ENCODE results near the gene TOR4A.
A peak's percentile ranks its signal among the peaks of the same experiment; 100 is the strongest.
"Not testable (repeated sequence)": the region's sequence is repeated elsewhere in the genome, so short reads cannot be mapped to it uniquely, and the experiment has no call there.

TOR4A gene

GRCh38 chr9:137234758-137235423, 42.6 kb upstream of the TOR4A start:
- H3K27ac Mint-ChIP-seq = no peak overlapping the region
- H3K4me1 Mint-ChIP-seq = peaks cover 19% of the 10 kb centered on the region
- H3K4me3 Mint-ChIP-seq = no peak overlapping the region
- H3K9me3 Mint-ChIP-seq = no peaks in the 10 kb centered on the region
- ATAC-seq (no peak), DNase-seq (no peak)
- H3K36me3 Mint-ChIP-seq (ENCODE audit: low read depth) = no peaks in the 10 kb centered on the region
- no peaks in the 10 kb centered on the region for H3K27me3 Mint-ChIP-seq

GRCh38 chr9:137235424-137236237, 41.9 kb upstream of the TOR4A start:
- no peak for DNase-seq
- no peaks in the 10 kb centered on the region for H3K36me3 Mint-ChIP-seq (ENCODE audit: low read depth)
- H3K27me3 Mint-ChIP-seq = no peaks in the 10 kb centered on the region
- H3K4me3 Mint-ChIP-seq = no peak overlapping the region
- no peaks in the 10 kb centered on the region for H3K9me3 Mint-ChIP-seq
- ATAC-seq = no peak
- no peak overlapping the region for H3K27ac Mint-ChIP-seq
- peaks cover 19% of the 10 kb centered on the region for H3K4me1 Mint-ChIP-seq

GRCh38 chr9:137236238-137236935, 41.1 kb upstream of the TOR4A start:
- H3K36me3 Mint-ChIP-seq (ENCODE audit: low read depth) = peaks cover 4% of the 10 kb centered on the region

GRCh38 chr9:137236936-137237421, 40.5 kb upstream of the TOR4A start:
- H3K4me3 Mint-ChIP-seq = no peak overlapping the region
- no peak overlapping the region for H3K27ac Mint-ChIP-seq
- H3K9me3 Mint-ChIP-seq = no peaks in the 10 kb centered on the region

More at GRCh38 chr9:137236238-137236935, 41.1 kb upstream of the TOR4A start:
- H3K4me1 Mint-ChIP-seq = peaks cover 22% of the 10 kb centered on the region
- ATAC-seq = peak; percentile 31
- no peaks in the 10 kb centered on the region for H3K9me3 Mint-ChIP-seq
- H3K27ac Mint-ChIP-seq = no peak overlapping the region
- DNase-seq = peak; percentile 97
- no peak overlapping the region for H3K4me3 Mint-ChIP-seq
- peaks cover 3% of the 10 kb centered on the region for H3K27me3 Mint-ChIP-seq

GRCh38 chr9:137237759-137238726, 39.5 kb upstream of the TOR4A start:
- peaks cover 3% of the 10 kb centered on the region for H3K27me3 Mint-ChIP-seq
- peaks cover 34% of the 10 kb centered on the region for H3K4me1 Mint-ChIP-seq
- no peaks in the 10 kb centered on the region for H3K9me3 Mint-ChIP-seq
- ATAC-seq = no peak
- peaks cover 17% of the 10 kb centered on the region for H3K36me3 Mint-ChIP-seq (ENCODE audit: low read depth)
- H3K4me3 Mint-ChIP-seq = no peak overlapping the region
- no peak for DNase-seq
- no peak overlapping the region for H3K27ac Mint-ChIP-seq

More at GRCh38 chr9:137236936-137237421, 40.5 kb upstream of the TOR4A start:
- Mint-ChIP-seq H3K4me1 (peaks cover 24% of the 10 kb centered on the region), H3K36me3 (ENCODE audit: low read depth) (peaks cover 6% of the 10 kb centered on the region), H3K27me3 (peaks cover 3% of the 10 kb centered on the region)
- no peak for ATAC-seq
- DNase-seq = no peak

GRCh38 chr9:137239541-137240200, 37.9 kb upstream of the TOR4A start:
- H3K36me3 Mint-ChIP-seq (ENCODE audit: low read depth) = peaks cover 25% of the 10 kb centered on the region
- H3K4me3 Mint-ChIP-seq = peak overlapping the region; percentile 88
- H3K27ac Mint-ChIP-seq = peak overlapping the region; percentile 42
- DNase-seq, ATAC-seq, H3K9me3 Mint-ChIP-seq, H3K27me3 Mint-ChIP-seq: not testable (repeated sequence)
- peaks cover 37% of the 10 kb centered on the region for H3K4me1 Mint-ChIP-seq

- peaks cover 3% of the 10 kb centered on the region for H3K27me3 Mint-ChIP-seq
- peaks cover 25% of the 10 kb centered on the region for H3K36me3 Mint-ChIP-seq (ENCODE audit: low read depth)
- H3K9me3 Mint-ChIP-seq = no peaks in the 10 kb centered on the region
- peak; percentile 70 for DNase-seq
- H3K4me1 Mint-ChIP-seq = peaks cover 34% of the 10 kb centered on the region
- H3K4me3 Mint-ChIP-seq = peak overlapping the region; percentile 88
- H3K27ac Mint-ChIP-seq = peak overlapping the region; percentile 42
- peak; percentile 20 for ATAC-seq
These were observed 37.1 kb upstream of the TOR4A start for GRCh38 chr9:137240318-137240840.

- Mint-ChIP-seq H3K9me3 (no peaks in the 10 kb centered on the region), H3K4me3 (peak within 1 kb of the TSS; percentile 88), H3K36me3 (ENCODE audit: low read depth) (peaks cover 25% of the 10 kb centered on the region), H3K27ac (peak within 1 kb of the TSS; percentile 97), H3K4me1 (peaks cover 33% of the 10 kb centered on the region), H3K27me3 (peaks cover 3% of the 10 kb centered on the region)
- peak; percentile 84 for ATAC-seq
- DNase-seq = peak; percentile 95
These were observed 36.6 kb upstream of the TOR4A start, which contains the start of gene TUBB4B for GRCh38 chr9:137240841-137241489. Gene TUBB4B (plus strand): TSS chr9:137241287. CDS start chr9:137241361, 74 bp downstream.

GRCh38 chr9:137241490-137242268, 35.8 kb upstream of the TOR4A start:
- Mint-ChIP-seq H3K4me1 (peaks cover 33% of the 10 kb centered on the region), H3K27ac (peak overlapping the region; percentile 97), H3K4me3 (peak overlapping the region; percentile 88), H3K9me3 (no peaks in the 10 kb centered on the region), H3K36me3 (ENCODE audit: low read depth) (peaks cover 25% of the 10 kb centered on the region), H3K27me3 (peaks cover 3% of the 10 kb centered on the region)
- peak; percentile 8 for ATAC-seq
- DNase-seq = peak; percentile 71

- peaks cover 31% of the 10 kb centered on the region for H3K4me1 Mint-ChIP-seq
- ATAC-seq = no peak
- peaks cover 3% of the 10 kb centered on the region for H3K27me3 Mint-ChIP-seq
- peak overlapping the region; percentile 88 for H3K27ac Mint-ChIP-seq
- peak overlapping the region; percentile 83 for H3K4me3 Mint-ChIP-seq
- H3K9me3 Mint-ChIP-seq = no peaks in the 10 kb centered on the region
- no peak for DNase-seq
- peaks cover 25% of the 10 kb centered on the region for H3K36me3 Mint-ChIP-seq (ENCODE audit: low read depth)
These were observed 35.0 kb upstream of the TOR4A start for GRCh38 chr9:137242269-137243203.

- peaks cover 25% of the 10 kb centered on the region for H3K36me3 Mint-ChIP-seq (ENCODE audit: low read depth)
- peak overlapping the region; percentile 83 for H3K4me3 Mint-ChIP-seq
- H3K9me3 Mint-ChIP-seq, ATAC-seq, H3K27me3 Mint-ChIP-seq, DNase-seq: not testable (repeated sequence)
- H3K27ac Mint-ChIP-seq = peak overlapping the region; percentile 88
- peaks cover 29% of the 10 kb centered on the region for H3K4me1 Mint-ChIP-seq
These were observed 34.3 kb upstream of the TOR4A start for GRCh38 chr9:137243266-137243625.

Measured in activated naive CD8-positive, alpha-beta T cell treated with anti-CD3 and anti-CD28 coated beads, Interleukin-2, amount 50 U/mL, for 24 hours (primary cell).